ENCODE measurements around the gene ST6GAL1.

DNA sequence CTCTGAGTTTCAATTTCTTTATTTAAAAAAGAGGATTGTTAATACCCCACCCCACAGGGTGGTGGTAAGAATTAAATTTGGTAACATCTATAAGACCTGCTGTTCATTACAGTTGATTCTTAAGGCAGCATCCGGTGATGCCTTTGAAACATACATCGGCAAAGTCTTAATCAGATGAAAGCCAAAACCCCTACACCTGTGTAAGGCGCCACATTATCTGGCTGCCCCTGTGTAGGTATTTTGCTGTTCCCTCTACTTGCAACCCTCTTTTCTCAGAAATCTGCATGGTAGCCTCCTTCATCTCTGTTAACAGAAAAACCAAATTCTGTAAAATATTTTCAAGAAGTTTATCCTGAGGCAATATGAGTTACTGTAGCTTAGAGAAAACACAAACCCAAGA is 90.0 kb downstream of the ST6GAL1 start:
- TF ChIP-seq GATA2 (IDR thresholded peaks at IDR 0.05; ENCODE audit: low read depth, low read length) (no peak), GATA3 (IDR thresholded peaks at IDR 0.05; ENCODE audit: low read depth, low read length) (no peak)
